HAP-1 (cell line): ENCODE data around the gene CAMTA1.
"Not testable (repeated sequence)": the region's sequence is repeated elsewhere in the genome, so short reads cannot be mapped to it uniquely, and the experiment has no call there.

Experiments used
- DNase-seq, 2 experiments: peaks; one replicate each; pipeline ENCODE4 v3.0.0-alpha.2; 2016 to 2020; ENCODE audit warnings: low spot score in 2 of 2
- H3K27me3 ChIP-seq: fragments of 250-450 bp; sonication (Bioruptor Pico); 2 replicates; pipeline ENCODE4 v1.5.1; 2020; ENCODE audit warnings: low read depth, mild to moderate bottlenecking, moderate library complexity
- H3K36me3 ChIP-seq: fragments of 250-450 bp; sonication (Bioruptor Pico); replicated peaks from 2 replicates; pipeline ENCODE4 v1.5.1; 2020; ENCODE audit warnings: mild to moderate bottlenecking
- H3K4me1 ChIP-seq: fragments of 250-450 bp; sonication (Bioruptor Pico); 2 replicates; pipeline ENCODE4 v1.5.1; 2020; ENCODE audit warnings: mild to moderate bottlenecking
- H3K4me3 ChIP-seq: fragments of 250-450 bp; sonication (Bioruptor Pico); 2 replicates; pipeline ENCODE4 v1.5.1; 2020; ENCODE audit warnings: mild to moderate bottlenecking, moderate library complexity
- H3K9me3 ChIP-seq: fragments of 250-450 bp; sonication (Bioruptor Pico); 2 replicates; pipeline ENCODE4 v1.5.1; 2020; ENCODE audit warnings: mild to moderate bottlenecking, moderate library complexity
- in situ Hi-C: fragments of 300-500 bp; cut with MboI; formaldehyde crosslinking; loops from 3 replicates; pipeline ENCODE4 v1.14.3; 2020; ENCODE audit warnings: low sequenced_read_pairs, inconsistent platforms, mixed read lengths

CAMTA1 gene

GRCh38 chr1:7785108-7785507 is 999.9 kb downstream of the CAMTA1 start:
- in situ Hi-C loops, result no loop called here
- no peak overlapping the region for H3K4me3 ChIP-seq
- no peaks in the 10 kb centered on the region for H3K27me3 ChIP-seq
- no peak for DNase-seq
- no peaks in the 10 kb centered on the region for H3K4me1 ChIP-seq
- peaks cover 5% of the 10 kb centered on the region; the same call in 1 of the 2 replicates for H3K9me3 ChIP-seq
- H3K36me3 ChIP-seq, result peaks cover 6% of the 10 kb centered on the region

- Histone ChIP-seq H3K36me3 (0 out of 2 replicates have a peak, but pooled peaks cover 2% of the 10 kb centered on the region), H3K9me3 (peaks cover 9% of the 10 kb centered on the region), H3K4me3 (no peak overlapping the region), H3K27me3 (no peaks in the 10 kb centered on the region), H3K4me1 (no peaks in the 10 kb centered on the region)
- in situ Hi-C loops, result no loop called here
- DNase-seq, result no peak
Observed at GRCh38 chr1:7786795-7787194, 1001.5 kb downstream of the CAMTA1 start.

GRCh38 chr1:7789828-7790227 is 1004.6 kb downstream of the CAMTA1 start:
- in situ Hi-C loops, result no loop called here
- Histone ChIP-seq H3K36me3 (0 out of 2 replicates have a peak, but pooled peaks cover 2% of the 10 kb centered on the region), H3K27me3 (no peaks in the 10 kb centered on the region)

GRCh38 chr1:7791027-7791426 is 1005.8 kb downstream of the CAMTA1 start:
- in situ Hi-C loops, result not testable (repeated sequence)

More at GRCh38 chr1:7789828-7790227, 1004.6 kb downstream of the CAMTA1 start:
- Histone ChIP-seq H3K9me3 (peaks cover 9% of the 10 kb centered on the region), H3K4me1 (no peaks in the 10 kb centered on the region), H3K4me3 (no peak overlapping the region)
- no peak for DNase-seq

GRCh38 chr1:7795406-7795805 is 1010.2 kb downstream of the CAMTA1 start:
- Histone ChIP-seq H3K27me3 (no peaks in the 10 kb centered on the region), H3K4me3 (no peak overlapping the region), H3K9me3 (peaks cover 4% of the 10 kb centered on the region; the same call in 1 of the 2 replicates), H3K36me3 (no peaks in the 10 kb centered on the region), H3K4me1 (no peaks in the 10 kb centered on the region)
- no peak for DNase-seq
- in situ Hi-C loops, result no loop called here

More at GRCh38 chr1:7791027-7791426, 1005.8 kb downstream of the CAMTA1 start:
- not testable (repeated sequence) for H3K4me3 ChIP-seq, H3K27me3 ChIP-seq, DNase-seq, H3K4me1 ChIP-seq, H3K36me3 ChIP-seq, H3K9me3 ChIP-seq

- in situ Hi-C loops, result no loop called here
- no peak for DNase-seq
- no peak overlapping the region for H3K4me3 ChIP-seq
- H3K4me1 ChIP-seq, result peaks cover 20% of the 10 kb centered on the region
- no peaks in the 10 kb centered on the region; the same call in none of the 2 replicates for H3K36me3 ChIP-seq
- H3K27me3 ChIP-seq, result no peaks in the 10 kb centered on the region
- no peaks in the 10 kb centered on the region for H3K9me3 ChIP-seq
Observed at GRCh38 chr1:7805460-7805859, 1020.2 kb downstream of the CAMTA1 start.

GRCh38 chr1:7808253-7808844 is 1023.1 kb downstream of the CAMTA1 start:
- in situ Hi-C loops, result no loop called here
- Histone ChIP-seq H3K36me3 (peaks cover 5% of the 10 kb centered on the region), H3K27me3 (no peaks in the 10 kb centered on the region), H3K9me3 (no peaks in the 10 kb centered on the region), H3K4me1 (peaks cover 16% of the 10 kb centered on the region), H3K4me3 (no peak overlapping the region)
- peak in 1 of 2 experiments; percentile 76 for DNase-seq

GRCh38 chr1:7809742-7810141 is 1024.5 kb downstream of the CAMTA1 start:
- in situ Hi-C loops, result no loop called here
- Histone ChIP-seq H3K27me3 (no peaks in the 10 kb centered on the region), H3K9me3 (peaks cover 8% of the 10 kb centered on the region), H3K4me3 (no peak overlapping the region), H3K36me3 (peaks cover 5% of the 10 kb centered on the region), H3K4me1 (peaks cover 16% of the 10 kb centered on the region)
- no peak for DNase-seq

GRCh38 chr1:7810395-7810794 is 1025.1 kb downstream of the CAMTA1 start:
- Histone ChIP-seq H3K4me1 (peaks cover 16% of the 10 kb centered on the region), H3K4me3 (no peak overlapping the region), H3K9me3 (peaks cover 14% of the 10 kb centered on the region), H3K36me3 (peaks cover 9% of the 10 kb centered on the region), H3K27me3 (no peaks in the 10 kb centered on the region)
- in situ Hi-C loops, result no loop called here
- no peak for DNase-seq

GRCh38 chr1:7811476-7811875 is 1026.2 kb downstream of the CAMTA1 start:
- peaks cover 16% of the 10 kb centered on the region for H3K4me1 ChIP-seq
- H3K4me3 ChIP-seq, result no peak overlapping the region
- in situ Hi-C loops, result no loop called here
- no peaks in the 10 kb centered on the region for H3K27me3 ChIP-seq
- DNase-seq, result no peak
- peaks cover 14% of the 10 kb centered on the region for H3K9me3 ChIP-seq
- H3K36me3 ChIP-seq, result peaks cover 13% of the 10 kb centered on the region

GRCh38 chr1:7813677-7814373 is 1028.6 kb downstream of the CAMTA1 start:
- in situ Hi-C loops, result no loop called here
- H3K4me1 ChIP-seq, result peaks cover 9% of the 10 kb centered on the region
- no peak overlapping the region for H3K4me3 ChIP-seq
- H3K27me3 ChIP-seq, result no peaks in the 10 kb centered on the region
- peaks cover 14% of the 10 kb centered on the region for H3K9me3 ChIP-seq
- no peak for DNase-seq
- H3K36me3 ChIP-seq, result peaks cover 13% of the 10 kb centered on the region
